Thyroid gland (tissue), 4 donors: ENCODE measurements around the gene SPI1. TPM values are rescaled to one million over a fixed set of nuclear protein-coding genes. Genes with fewer than 3 reads are reported as not detected.

Experiments used
- DNase-seq, 2 donors: peaks; one replicate each; pipeline ENCODE4 v3.0.0-alpha.2; 2019
- H3K27ac ChIP-seq, 3 donors: fragments of 200-600 bp; sonication (generic); 1 replicate in 2 of 3; 2 replicates in 1 of 3; pipeline ENCODE4 v1.5.1; 2016 to 2019; ENCODE audit warnings: mild to moderate bottlenecking in 1 of 3, moderate library complexity in 1 of 3
- H3K27me3 ChIP-seq: fragments of 200-600 bp; sonication (generic); one replicate; pipeline ENCODE4 v1.5.1; 2019
- H3K36me3 ChIP-seq, 2 donors: fragments of 200-600 bp; sonication (generic); one replicate each; pipeline ENCODE4 v1.5.1; 2016 to 2019
- H3K4me1 ChIP-seq, 2 donors: fragments of 200-600 bp; sonication (generic); one replicate each; pipeline ENCODE4 v1.5.1; 2017 to 2019
- H3K4me3 ChIP-seq, 3 donors: fragments of 200-600 bp; sonication (generic); replicated peaks in 1 of 3; 1 replicate in 2 of 3; 2 replicates in 1 of 3; pipeline ENCODE4 v1.5.1; 2016; ENCODE audit warnings: mild to moderate bottlenecking in 1 of 3
- H3K9me3 ChIP-seq: fragments of 200-600 bp; sonication (generic); one replicate; pipeline ENCODE4 v1.5.1; 2017
- POLR2A ChIP-seq, 2 donors: fragments of 450-650 bp; IDR thresholded peaks; one replicate each; pipeline ENCODE4 v1.6.1; 2017; ENCODE audit warnings: antibody characterized with exemption in 2 of 2, mild to moderate bottlenecking in 2 of 2, moderate library complexity in 1 of 2
- WGBS, 2 donors: methylation state at CpG; one replicate each; pipeline ENCODE4 v1.1.5; 2017; 5-methylcytosine and 5-hydroxymethylcytosine counted together
- intact Hi-C: fragments of 100-400 bp; cut with DNase I; formaldehyde crosslinking; loops from one replicate; pipeline ENCODE4 v1.15.1; 2023
- total RNA-seq, 4 donors: library from RNA; depleted of rRNA; stranded (reverse); fragments of >200 nt; gene quantifications; one replicate each; pipeline ENCODE4 v1.2.3, GENCODE V29; 2016
- TF ChIP-seq, protein P1 (sequence below), 6 experiments: fragments of 200-600 bp in 3 of 6; fragments of 450-650 bp in 3 of 6; sonication (generic) in 3 of 6; IDR thresholded peaks; one replicate each; pipeline ENCODE4 v1.5.1; 2016 to 2019; ENCODE audit warnings: antibody characterized with exemption in 6 of 6, mild to moderate bottlenecking in 2 of 6, inconsistent platforms in 1 of 6, moderate library complexity in 1 of 6

The SPI1 gene
- total RNA-seq, 4 donors from 2014 or later = 4.8 to 18.0 (median 5.8) TPM

DNA sequence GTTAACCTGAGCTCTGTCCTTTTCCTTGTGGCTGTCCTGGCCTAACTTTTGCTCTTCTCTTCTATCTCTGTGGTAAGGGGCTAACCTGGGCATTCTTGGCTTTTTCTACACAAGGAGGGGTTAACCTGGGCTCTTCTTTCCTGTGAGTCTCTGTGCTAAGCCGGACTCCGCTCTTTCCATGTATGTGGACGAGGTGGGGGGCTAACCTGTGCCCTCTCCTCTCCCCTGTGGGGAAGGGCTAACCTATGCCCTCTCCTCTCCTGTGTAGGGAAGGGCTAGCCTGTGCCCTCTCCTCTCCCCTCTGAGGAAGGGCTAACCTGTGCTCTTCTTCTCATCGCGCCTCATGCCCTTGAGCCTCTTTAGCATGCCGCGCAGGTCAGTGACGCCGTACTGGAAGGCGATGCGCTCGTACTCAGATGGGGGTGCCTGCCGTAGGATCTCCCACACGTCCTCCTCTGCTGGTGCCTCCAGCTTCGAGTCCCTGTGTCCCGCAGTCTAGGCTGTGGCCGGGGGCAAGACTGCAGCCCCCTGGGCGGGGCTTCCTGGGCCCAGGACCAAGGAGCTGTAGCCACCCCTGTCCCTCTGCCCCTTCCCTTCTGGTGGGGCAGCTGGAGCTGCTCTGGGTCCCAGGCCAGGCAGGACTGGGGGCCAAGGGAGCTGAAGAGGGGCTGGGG lies 32.3 kb downstream of the SPI1 start:
- WGBS, 2 donors = 89% methylated on average over 18 of the region's 18 CpGs
- intact Hi-C loops = loop anchor here (10.0 kb wide), 1 partner anchor 71 kb away; the partner anchor contains the start of gene MADD
- no peaks in the 10 kb centered on the region for H3K36me3 ChIP-seq

DNA sequence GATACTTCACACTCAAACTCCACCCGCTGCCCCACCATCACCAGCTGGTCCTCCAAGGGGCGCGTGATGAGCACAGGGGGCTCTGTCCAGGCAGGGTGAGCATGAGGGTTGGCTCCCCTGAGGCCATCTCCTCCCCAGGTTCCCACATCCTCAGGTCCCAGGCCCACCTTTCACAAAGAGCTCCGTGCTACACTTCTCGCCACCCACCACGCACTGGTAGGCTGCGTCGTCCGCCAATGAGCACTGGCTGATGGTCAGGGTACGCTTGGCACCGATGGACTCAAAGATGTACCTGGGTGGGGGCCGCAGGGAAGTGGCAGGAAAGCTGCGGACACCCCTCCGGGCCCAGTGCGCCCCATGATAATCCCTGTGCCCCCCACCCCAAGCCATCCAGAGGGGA lies 35.5 kb downstream of the SPI1 start:
- TF ChIP-seq, protein P1, sequence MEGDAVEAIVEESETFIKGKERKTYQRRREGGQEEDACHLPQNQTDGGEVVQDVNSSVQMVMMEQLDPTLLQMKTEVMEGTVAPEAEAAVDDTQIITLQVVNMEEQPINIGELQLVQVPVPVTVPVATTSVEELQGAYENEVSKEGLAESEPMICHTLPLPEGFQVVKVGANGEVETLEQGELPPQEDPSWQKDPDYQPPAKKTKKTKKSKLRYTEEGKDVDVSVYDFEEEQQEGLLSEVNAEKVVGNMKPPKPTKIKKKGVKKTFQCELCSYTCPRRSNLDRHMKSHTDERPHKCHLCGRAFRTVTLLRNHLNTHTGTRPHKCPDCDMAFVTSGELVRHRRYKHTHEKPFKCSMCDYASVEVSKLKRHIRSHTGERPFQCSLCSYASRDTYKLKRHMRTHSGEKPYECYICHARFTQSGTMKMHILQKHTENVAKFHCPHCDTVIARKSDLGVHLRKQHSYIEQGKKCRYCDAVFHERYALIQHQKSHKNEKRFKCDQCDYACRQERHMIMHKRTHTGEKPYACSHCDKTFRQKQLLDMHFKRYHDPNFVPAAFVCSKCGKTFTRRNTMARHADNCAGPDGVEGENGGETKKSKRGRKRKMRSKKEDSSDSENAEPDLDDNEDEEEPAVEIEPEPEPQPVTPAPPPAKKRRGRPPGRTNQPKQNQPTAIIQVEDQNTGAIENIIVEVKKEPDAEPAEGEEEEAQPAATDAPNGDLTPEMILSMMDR (IDR thresholded peaks at IDR 0.05) = no peak
- no peak for TF ChIP-seq POLR2A (IDR thresholded peaks at IDR 0.05)
- intact Hi-C loops = loop anchor here (10.0 kb wide), 1 partner anchor 68 kb away; the partner anchor contains the start of gene MADD
- Histone ChIP-seq H3K9me3 (no peaks in the 10 kb centered on the region), H3K4me3 (no peak overlapping the region), H3K27me3 (no peaks in the 10 kb centered on the region), H3K27ac (no peak overlapping the region), H3K36me3 (no peaks in the 10 kb centered on the region), H3K4me1 (no peaks in the 10 kb centered on the region)
- 95 to 96% methylated on average over 15 of the region's 15 CpGs for WGBS, 2 donors
- no peak for DNase-seq

More for the DNA sequence above, 32.3 kb downstream of the SPI1 start:
- no peak overlapping the region for H3K27ac ChIP-seq
- TF ChIP-seq, protein P1 (IDR thresholded peaks at IDR 0.05) = no peak
- no peak for TF ChIP-seq POLR2A (IDR thresholded peaks at IDR 0.05)
- DNase-seq = no peak
- no peaks in the 10 kb centered on the region for H3K27me3 ChIP-seq
- H3K4me3 ChIP-seq = no peak overlapping the region
- H3K9me3 ChIP-seq = no peaks in the 10 kb centered on the region
- H3K4me1 ChIP-seq = no peaks in the 10 kb centered on the region

DNA sequence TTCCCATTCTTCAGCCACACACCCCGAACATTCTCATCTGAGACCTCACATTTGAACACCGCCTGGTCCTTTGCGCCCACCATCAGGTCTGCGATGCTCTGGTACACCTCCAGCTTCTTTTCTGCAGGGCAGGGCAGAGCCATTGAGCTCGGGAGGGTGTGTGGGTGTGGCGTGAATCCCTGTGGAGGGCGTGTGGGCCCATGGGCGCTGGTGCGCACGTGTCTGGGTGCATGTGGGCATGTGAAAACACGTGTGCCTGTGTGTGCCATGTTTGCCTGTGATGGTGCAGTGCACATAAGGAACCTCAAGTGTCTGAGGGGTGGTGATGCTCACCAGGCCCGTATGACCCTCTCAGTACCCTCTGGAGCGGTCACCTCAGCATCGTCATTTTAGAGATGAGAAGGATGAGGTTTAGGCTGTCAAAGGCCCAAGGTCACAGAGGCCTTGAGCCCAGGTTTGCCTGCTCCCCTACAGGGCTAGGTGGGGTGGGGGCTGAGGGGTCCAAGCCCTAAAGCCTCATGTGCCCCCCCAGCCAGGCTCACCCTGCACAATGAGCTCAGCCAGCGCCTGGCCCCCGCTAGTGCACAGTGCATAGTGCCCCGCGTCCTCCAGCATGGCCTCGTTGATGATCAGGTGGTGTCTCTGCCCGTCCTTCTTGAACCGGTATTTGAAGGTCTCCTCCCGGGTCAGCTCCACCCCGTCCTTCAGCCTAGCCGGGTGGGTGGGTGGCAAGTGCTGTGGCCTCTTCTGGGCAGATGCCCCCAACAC lies 36.1 kb downstream of the SPI1 start:
- no peak for DNase-seq
- H3K36me3 ChIP-seq = no peaks in the 10 kb centered on the region
- intact Hi-C loops = loop anchor here (10.0 kb wide), 1 partner anchor 67 kb away; the partner anchor contains the start of gene MADD
- H3K4me3 ChIP-seq = no peak overlapping the region
- WGBS, 2 donors = 83 to 89% methylated on average over 22 to 23 of the region's 24 CpGs
- H3K27ac ChIP-seq = no peak overlapping the region
- H3K4me1 ChIP-seq = no peaks in the 10 kb centered on the region
- no peaks in the 10 kb centered on the region for H3K9me3 ChIP-seq
- no peaks in the 10 kb centered on the region for H3K27me3 ChIP-seq
- TF ChIP-seq, protein P1 (IDR thresholded peaks at IDR 0.05) = no peak
- no peak for TF ChIP-seq POLR2A (IDR thresholded peaks at IDR 0.05)

DNA sequence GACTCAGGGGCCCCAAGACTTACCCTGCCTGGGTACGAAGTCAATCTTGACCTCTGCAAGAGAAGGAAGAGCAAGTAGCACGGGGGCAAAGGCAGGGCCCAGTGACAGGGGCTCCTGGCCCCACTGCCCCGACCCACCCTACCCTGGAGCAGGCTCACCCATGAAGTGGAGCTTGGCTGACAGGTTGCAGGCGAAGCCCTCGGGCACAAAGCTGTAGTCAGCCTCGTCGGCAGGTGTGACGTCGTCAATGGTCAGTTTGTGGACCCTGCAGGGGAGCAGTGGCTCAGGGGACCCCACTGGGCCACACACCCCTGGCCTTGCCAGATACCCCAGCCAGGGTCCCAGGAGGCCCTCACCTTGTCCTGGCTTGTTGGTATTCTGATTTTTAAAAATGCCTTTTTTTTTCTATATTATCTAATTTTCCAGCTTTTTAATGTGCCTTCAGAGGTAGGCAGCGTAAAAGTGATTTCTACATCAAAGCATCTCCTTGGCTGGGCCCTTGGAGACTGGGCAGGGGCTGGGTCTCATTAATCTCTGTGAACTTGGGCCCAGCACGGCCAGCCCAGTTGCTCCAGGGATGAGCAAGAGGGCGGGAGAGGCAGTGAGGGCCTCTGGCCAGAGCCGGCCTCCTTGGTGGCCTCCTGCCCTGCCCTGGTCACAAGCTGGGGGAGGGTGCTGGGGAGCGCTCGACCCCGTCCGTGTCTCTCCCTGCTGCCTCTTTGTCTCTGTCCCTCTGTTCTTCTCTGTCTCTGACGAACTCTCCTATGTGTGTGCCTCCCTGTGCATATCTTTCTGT lies 37.2 kb downstream of the SPI1 start:
- TF ChIP-seq POLR2A (IDR thresholded peaks at IDR 0.05) = no peak
- TF ChIP-seq, protein P1 (IDR thresholded peaks at IDR 0.05) = no peak
- intact Hi-C loops = loop anchor here (10.0 kb wide), 1 partner anchor 66 kb away; the partner anchor contains the start of gene MADD
- H3K9me3 ChIP-seq = no peaks in the 10 kb centered on the region
- no peak overlapping the region for H3K4me3 ChIP-seq
- no peak for DNase-seq
- no peak overlapping the region for H3K27ac ChIP-seq
- H3K4me1 ChIP-seq = no peaks in the 10 kb centered on the region
- no peaks in the 10 kb centered on the region for H3K36me3 ChIP-seq
- H3K27me3 ChIP-seq = no peaks in the 10 kb centered on the region
- WGBS, 2 donors = 61 to 65% methylated on average over 15 to 18 of the region's 18 CpGs
